ENCODE results near the gene TINAG.

DNA sequence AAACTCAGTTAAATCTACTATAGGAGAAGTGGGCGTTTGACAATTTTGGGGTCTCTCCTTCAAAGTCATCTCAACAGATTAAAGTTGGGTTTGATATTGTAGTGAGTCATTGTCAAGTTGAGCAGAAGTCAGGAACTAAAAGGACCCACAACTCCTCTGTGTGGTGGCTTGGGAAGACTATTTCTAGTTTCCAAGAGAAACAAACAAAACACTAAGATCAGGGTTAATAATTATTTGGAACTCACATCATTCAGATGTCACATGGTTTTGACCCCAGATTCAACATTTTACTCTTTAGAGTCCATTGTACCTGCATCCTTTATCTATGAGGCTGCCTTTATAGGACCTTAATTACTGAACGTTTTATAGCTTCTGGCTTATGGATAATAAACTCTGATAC, 45.3 kb upstream of the TINAG start:
- TF ChIP-seq, protein P1, sequence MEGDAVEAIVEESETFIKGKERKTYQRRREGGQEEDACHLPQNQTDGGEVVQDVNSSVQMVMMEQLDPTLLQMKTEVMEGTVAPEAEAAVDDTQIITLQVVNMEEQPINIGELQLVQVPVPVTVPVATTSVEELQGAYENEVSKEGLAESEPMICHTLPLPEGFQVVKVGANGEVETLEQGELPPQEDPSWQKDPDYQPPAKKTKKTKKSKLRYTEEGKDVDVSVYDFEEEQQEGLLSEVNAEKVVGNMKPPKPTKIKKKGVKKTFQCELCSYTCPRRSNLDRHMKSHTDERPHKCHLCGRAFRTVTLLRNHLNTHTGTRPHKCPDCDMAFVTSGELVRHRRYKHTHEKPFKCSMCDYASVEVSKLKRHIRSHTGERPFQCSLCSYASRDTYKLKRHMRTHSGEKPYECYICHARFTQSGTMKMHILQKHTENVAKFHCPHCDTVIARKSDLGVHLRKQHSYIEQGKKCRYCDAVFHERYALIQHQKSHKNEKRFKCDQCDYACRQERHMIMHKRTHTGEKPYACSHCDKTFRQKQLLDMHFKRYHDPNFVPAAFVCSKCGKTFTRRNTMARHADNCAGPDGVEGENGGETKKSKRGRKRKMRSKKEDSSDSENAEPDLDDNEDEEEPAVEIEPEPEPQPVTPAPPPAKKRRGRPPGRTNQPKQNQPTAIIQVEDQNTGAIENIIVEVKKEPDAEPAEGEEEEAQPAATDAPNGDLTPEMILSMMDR (IDR thresholded peaks at IDR 0.05): no peak
- no peak for TF ChIP-seq POLR2A (IDR thresholded peaks at IDR 0.05)

Measured in thyroid gland (tissue), 4 donors.